Measurements from ENCODE around the gene MUC5AC.
"Not testable (repeated sequence)": the region's sequence is repeated elsewhere in the genome, so short reads cannot be mapped to it uniquely, and the experiment has no call there.

The MUC5AC gene

DNA sequence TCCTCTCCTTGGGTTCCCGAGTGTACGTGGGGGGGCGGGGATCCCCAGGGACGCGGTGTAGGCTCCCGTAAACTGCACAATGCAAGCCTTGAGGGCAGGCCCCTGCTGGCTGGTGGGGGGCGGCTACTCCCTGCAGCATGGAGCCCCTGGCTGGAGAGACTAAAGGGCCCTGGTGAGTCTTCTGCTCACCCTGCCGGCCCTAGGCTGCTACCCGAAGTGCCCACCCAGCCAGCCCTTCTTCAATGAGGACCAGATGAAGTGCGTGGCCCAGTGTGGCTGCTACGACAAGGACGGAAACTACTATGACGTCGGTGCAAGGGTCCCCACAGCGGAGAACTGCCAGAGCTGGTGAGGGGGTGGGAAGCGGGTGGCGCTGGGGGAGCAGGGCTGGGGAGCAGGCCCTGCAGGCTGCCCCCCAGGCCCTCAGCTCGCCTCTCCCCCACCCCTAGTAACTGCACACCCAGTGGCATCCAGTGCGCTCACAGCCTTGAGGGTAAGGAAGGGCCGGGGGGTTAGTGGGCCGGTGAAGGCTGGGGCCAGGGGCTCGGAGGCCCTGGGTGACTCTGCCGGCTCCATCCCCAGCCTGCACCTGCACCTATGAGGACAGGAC is 81.9 kb downstream of the MUC5AC start:
- DNase-seq = no peak

DNA sequence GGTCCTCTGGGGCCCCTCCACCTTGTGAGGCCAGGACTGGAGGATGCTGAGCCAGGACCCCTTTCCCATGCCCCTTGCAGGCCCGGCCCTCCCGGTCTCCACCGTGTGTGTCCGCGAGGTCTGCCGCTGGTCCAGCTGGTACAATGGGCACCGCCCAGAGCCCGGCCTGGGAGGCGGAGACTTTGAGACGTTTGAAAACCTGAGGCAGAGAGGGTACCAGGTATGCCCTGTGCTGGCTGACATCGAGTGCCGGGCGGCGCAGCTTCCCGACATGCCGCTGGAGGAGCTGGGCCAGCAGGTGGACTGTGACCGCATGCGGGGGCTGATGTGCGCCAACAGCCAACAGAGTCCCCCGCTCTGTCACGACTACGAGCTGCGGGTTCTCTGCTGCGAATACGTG is 83.0 kb downstream of the MUC5AC start:
- DNase-seq = no peak

DNA sequence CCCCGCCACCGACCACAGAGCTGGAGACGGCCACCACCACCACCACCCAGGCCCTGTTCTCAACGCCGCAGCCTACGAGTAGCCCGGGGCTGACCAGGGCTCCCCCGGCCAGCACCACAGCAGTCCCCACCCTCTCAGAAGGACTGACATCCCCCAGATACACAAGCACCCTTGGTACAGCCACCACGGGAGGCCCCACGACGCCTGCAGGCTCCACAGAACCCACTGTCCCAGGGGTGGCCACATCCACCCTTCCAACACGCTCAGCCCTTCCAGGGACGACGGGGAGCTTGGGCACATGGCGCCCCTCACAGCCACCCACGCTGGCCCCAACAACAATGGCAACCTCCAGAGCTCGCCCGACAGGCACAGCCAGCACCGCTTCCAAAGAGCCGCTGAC is 84.0 kb downstream of the MUC5AC start:
- no peak for DNase-seq

DNA sequence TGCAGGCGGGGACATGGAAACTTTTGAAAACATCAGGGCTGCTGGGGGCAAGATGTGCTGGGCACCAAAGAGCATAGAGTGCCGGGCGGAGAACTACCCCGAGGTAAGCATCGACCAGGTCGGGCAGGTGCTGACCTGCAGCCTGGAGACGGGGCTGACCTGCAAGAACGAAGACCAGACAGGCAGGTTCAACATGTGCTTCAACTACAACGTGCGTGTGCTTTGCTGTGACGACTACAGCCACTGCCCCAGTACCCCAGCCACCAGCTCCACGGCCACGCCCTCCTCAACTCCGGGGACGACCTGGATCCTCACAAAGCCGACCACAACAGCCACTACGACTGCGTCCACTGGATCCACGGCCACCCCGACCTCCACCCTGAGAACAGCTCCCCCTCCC is 84.5 kb downstream of the MUC5AC start:
- no peak for DNase-seq

DNA sequence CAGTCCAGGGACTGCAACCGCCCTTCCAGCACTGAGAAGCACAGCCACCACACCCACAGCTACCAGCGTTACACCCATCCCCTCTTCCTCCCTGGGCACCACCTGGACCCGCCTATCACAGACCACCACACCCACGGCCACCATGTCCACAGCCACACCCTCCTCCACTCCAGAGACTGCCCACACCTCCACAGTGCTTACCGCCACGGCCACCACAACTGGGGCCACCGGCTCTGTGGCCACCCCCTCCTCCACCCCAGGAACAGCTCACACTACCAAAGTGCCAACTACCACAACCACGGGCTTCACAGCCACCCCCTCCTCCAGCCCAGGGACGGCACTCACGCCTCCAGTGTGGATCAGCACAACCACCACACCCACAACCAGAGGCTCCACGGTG is 85.0 kb downstream of the MUC5AC start:
- not testable (repeated sequence) for DNase-seq

- DNase-seq = not testable (repeated sequence)
These were observed 85.8 kb downstream of the MUC5AC start for GRCh38 chr11:1243521-1243920.

DNA sequence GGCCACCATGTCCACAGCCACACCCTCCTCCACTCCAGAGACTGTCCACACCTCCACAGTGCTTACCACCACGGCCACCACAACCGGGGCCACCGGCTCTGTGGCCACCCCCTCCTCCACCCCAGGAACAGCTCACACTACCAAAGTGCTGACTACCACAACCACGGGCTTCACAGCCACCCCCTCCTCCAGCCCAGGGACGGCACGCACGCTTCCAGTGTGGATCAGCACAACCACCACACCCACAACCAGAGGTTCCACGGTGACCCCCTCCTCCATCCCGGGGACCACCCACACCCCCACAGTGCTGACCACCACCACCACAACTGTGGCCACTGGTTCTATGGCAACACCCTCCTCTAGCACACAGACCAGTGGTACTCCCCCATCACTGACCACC is 86.8 kb downstream of the MUC5AC start:
- DNase-seq = not testable (repeated sequence)

- DNase-seq = not testable (repeated sequence)
These were observed 88.0 kb downstream of the MUC5AC start for GRCh38 chr11:1245717-1246116.

GRCh38 chr11:1246301-1246700 is 88.5 kb downstream of the MUC5AC start:
- DNase-seq = not testable (repeated sequence)

DNA sequence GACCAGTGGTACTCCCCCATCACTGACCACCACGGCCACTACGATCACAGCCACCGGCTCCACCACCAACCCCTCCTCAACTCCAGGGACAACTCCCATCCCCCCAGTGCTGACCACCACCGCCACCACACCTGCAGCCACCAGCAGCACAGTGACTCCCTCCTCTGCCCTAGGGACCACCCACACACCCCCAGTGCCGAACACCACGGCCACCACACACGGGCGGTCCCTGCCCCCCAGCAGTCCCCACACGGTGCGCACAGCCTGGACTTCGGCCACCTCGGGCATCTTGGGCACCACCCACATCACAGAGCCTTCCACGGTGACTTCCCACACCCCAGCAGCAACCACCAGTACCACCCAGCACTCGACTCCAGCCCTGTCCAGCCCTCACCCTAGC is 89.3 kb downstream of the MUC5AC start:
- not testable (repeated sequence) for DNase-seq

DNA sequence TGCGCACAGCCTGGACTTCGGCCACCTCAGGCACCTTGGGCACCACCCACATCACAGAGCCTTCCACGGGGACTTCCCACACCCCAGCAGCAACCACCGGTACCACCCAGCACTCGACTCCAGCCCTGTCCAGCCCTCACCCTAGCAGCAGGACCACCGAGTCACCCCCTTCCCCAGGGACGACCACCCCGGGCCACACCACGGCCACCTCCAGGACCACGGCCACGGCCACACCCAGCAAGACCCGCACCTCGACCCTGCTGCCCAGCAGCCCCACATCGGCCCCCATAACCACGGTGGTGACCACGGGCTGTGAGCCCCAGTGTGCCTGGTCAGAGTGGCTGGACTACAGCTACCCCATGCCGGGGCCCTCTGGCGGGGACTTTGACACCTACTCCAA is 91.2 kb downstream of the MUC5AC start:
- DNase-seq = not testable (repeated sequence)

GRCh38 chr11:1250411-1250810 is 92.7 kb downstream of the MUC5AC start:
- DNase-seq = not testable (repeated sequence)
